Right lobe of liver (tissue), 6 donors: Measurements from ENCODE around the gene SEC62. TPM values are rescaled to one million over a fixed set of nuclear protein-coding genes. Genes with fewer than 3 reads are reported as not detected.

ENCODE experiments used
- ATAC-seq, 4 donors: fragments of 200-7000 bp; cut with Tn5 transposase; one replicate each; pipeline ENCODE4 v1.9.1; 2020; ENCODE audit warnings: mild to moderate bottlenecking in 4 of 4, moderate library complexity in 4 of 4
- DNase-seq, 3 donors: peaks; one replicate each; pipeline ENCODE4 v3.0.0-alpha.2; 2020
- H3K27ac ChIP-seq, 3 donors: fragments of 200-600 bp; one replicate each; pipeline ENCODE4 v1.8.0; 2022
- H3K27me3 ChIP-seq, 2 donors: fragments of 200-600 bp; one replicate each; pipeline ENCODE4 v1.8.0; 2022
- H3K36me3 ChIP-seq, 4 donors: fragments of 200-600 bp; sonication (generic) in 1 of 4; one replicate each; pipeline versions ENCODE4 v1.5.1 to v1.8.0; 2017 to 2022; ENCODE audit warnings: control low read depth in 1 of 4
- H3K4me1 ChIP-seq, 4 donors: fragments of 200-600 bp; sonication (generic) in 1 of 4; one replicate each; pipeline versions ENCODE4 v1.5.1 to v1.8.0; 2017 to 2022; ENCODE audit warnings: control low read depth in 1 of 4
- H3K4me3 ChIP-seq, 3 donors: fragments of 200-600 bp; one replicate each; pipeline ENCODE4 v1.8.0; 2022
- H3K9me3 ChIP-seq, 4 donors: fragments of 200-600 bp; sonication (generic) in 1 of 4; one replicate each; pipeline versions ENCODE4 v1.5.1 to v1.8.0; 2017 to 2022; ENCODE audit warnings: control low read depth in 1 of 4
- POLR2A ChIP-seq: fragments of 450-650 bp; IDR thresholded peaks from one replicate; pipeline ENCODE4 v1.6.1; 2017; ENCODE audit warnings: antibody characterized with exemption, mild to moderate bottlenecking
- WGBS: methylation state at CpG from one replicate; pipeline ENCODE4 v1.1.6; 2018; ENCODE audit warnings: low coverage, low lambda C conversion rate; ENCODE audit not compliant: insufficient coverage; ENCODE audit errors: missing lambda C conversion rate; 5-methylcytosine and 5-hydroxymethylcytosine counted together
- intact Hi-C, 2 donors: fragments of 100-400 bp; cut with DNase I; formaldehyde crosslinking; loops; one replicate each; pipeline versions ENCODE4 v1.11.2 to v1.14.1; 2022
- total RNA-seq, 6 experiments: library from RNA; depleted of rRNA in 2 of 6; stranded (reverse); fragments of >200 nt in 2 of 6; fragmentation: NEBNext Ultra II Directional in 3 of 6; extraction: Animal tissue kit (Norgen Biotek cat#: 25700) in 3 of 6; gene quantifications; one replicate each; pipeline versions ENCODE4 v1.1.0 to v1.2.4, GENCODE V29; 2016 to 2023
- TF ChIP-seq, protein P1 (sequence below), 4 donors: fragments of 200-600 bp in 3 of 4; fragments of 450-650 bp in 1 of 4; IDR thresholded peaks; one replicate each; pipeline versions ENCODE4 v1.5.1 to v1.8.0; 2016 to 2022; ENCODE audit warnings: antibody characterized with exemption in 4 of 4, mild to moderate bottlenecking in 2 of 4
- donor health status: DM: no; HTN: yes; CAD: no.
- donor health status: DM: no; HTN: no; CAD: no.
- donor health status: DM: no; HTN: no; CAD: no.
- donor health status: DM: no; HTN: yes; CAD: no.
- donor health status: DM: no; HTN: yes; CAD: no.

SEC62 gene
- total RNA-seq, 6 experiments from 2014 or later: 38.5 to 133 (median 96.5) TPM

DNA sequence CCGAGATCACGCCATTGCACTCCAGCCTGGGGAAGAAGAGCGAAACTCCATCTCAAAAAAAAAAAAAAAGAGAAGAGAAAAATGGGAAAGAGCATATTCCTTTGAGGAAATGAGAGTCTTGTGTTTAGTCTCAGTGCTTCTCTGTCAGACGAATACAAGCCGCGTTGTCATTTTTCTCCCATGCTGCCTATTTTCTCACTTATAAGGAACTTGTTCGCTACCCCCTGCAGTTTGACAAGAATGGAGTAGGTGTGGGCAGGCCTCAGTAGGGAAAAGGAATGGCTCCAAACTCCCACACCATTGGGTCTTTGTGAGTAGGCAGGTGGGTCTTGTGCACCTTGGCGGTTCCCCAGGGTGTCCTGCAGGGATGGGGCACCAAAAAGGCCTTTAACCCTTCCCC, 77.7 kb downstream of the SEC62 start:
- no peak for TF ChIP-seq POLR2A
- TF ChIP-seq, protein P1, sequence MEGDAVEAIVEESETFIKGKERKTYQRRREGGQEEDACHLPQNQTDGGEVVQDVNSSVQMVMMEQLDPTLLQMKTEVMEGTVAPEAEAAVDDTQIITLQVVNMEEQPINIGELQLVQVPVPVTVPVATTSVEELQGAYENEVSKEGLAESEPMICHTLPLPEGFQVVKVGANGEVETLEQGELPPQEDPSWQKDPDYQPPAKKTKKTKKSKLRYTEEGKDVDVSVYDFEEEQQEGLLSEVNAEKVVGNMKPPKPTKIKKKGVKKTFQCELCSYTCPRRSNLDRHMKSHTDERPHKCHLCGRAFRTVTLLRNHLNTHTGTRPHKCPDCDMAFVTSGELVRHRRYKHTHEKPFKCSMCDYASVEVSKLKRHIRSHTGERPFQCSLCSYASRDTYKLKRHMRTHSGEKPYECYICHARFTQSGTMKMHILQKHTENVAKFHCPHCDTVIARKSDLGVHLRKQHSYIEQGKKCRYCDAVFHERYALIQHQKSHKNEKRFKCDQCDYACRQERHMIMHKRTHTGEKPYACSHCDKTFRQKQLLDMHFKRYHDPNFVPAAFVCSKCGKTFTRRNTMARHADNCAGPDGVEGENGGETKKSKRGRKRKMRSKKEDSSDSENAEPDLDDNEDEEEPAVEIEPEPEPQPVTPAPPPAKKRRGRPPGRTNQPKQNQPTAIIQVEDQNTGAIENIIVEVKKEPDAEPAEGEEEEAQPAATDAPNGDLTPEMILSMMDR (IDR thresholded peaks at IDR 0.05): no peak
- intact Hi-C loops: no loop called here
- no peaks in the 10 kb centered on the region for H3K27me3 ChIP-seq
- H3K36me3 ChIP-seq: no peaks in the 10 kb centered on the region
- ATAC-seq (peak; percentile 14 to 51 (median 30)), DNase-seq (no peak)
- H3K4me1 ChIP-seq: peaks cover 0 to 10% (median 0%) of the 10 kb centered on the region in 4 donors
- H3K9me3 ChIP-seq: no peaks in the 10 kb centered on the region
- peak overlapping the region in 1 of 3 donors; percentile 43 for H3K27ac ChIP-seq
- 69% methylated on average over 8 of the region's 8 CpGs for WGBS
- no peak overlapping the region for H3K4me3 ChIP-seq

DNA sequence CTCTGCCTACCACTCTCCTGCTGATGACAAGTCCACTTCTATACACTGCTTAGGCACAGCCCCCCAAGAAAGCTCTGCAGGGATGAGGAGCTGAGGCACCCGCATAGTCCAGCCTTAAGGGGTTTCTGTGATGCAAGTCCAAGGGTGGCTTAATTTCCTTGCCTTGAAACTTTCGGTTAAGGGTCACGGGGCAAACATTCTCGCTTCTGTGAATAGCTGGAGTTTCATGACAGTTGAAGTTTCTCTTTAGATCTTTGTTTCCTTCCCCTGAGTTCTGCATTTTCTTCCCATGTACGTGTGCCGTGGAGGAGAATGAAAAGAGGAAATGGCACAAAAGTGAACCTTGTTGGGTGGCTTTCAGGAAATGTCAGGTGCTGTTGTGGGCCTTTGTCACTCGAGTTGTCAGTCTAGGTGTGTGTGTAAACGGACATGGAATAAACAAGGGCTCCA, 78.2 kb downstream of the SEC62 start:
- DNase-seq: no peak
- intact Hi-C loops: no loop called here
- H3K4me1 ChIP-seq: peaks cover 0 to 10% (median 0%) of the 10 kb centered on the region in 4 donors
- no peak for TF ChIP-seq POLR2A
- TF ChIP-seq, protein P1 (IDR thresholded peaks at IDR 0.05): no peak
- no peaks in the 10 kb centered on the region for H3K9me3 ChIP-seq
- H3K36me3 ChIP-seq: no peaks in the 10 kb centered on the region
- H3K27me3 ChIP-seq: no peaks in the 10 kb centered on the region
- H3K4me3 ChIP-seq: no peak overlapping the region
- peak overlapping the region in 1 of 3 donors; percentile 43 for H3K27ac ChIP-seq
- 62% methylated on average over 8 of the region's 8 CpGs for WGBS
- peak; percentile 15 to 56 (median 26) for ATAC-seq

DNA sequence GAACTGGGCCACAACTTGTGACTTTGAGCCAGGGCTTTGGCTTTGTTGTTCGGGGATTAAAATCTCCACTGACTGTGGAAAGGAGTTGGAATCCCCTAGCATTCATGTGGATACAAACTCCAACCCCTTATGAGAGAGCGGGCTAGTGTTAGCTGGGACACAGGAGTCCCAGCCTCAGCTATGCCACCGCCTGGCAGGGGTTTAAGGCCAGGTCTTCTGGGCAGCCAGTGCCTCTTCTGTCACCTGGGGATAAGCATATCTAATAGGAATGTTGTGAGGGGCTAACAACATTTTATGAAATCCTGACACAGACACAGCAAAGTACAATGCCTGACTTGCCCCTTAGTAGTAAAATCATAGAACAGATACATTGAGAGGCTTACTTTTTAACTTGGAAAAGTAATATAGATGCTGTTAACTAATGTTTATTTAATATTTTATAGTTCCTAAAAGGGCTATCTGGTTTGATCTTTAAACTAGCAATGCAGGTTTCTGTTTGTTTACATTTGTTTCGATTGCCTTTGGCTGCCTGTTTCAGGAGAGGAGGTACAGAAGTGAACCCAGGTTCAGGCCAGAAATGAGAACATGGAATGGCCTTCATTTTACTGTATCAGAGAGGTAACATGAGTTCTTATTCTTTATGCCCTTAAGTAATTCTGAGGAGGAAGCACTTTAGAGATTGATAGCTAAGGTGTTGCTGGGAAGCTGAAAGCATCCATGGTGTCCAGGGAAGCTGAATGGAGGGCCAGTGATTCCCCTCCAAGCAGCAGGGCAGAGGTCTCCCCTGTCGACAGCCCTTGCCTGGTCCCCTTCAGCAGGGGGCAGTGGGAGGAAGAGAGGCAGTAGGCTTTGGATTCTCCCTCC, 79.9 kb downstream of the SEC62 start:
- 34% methylated on average over 4 of the region's 5 CpGs for WGBS
- DNase-seq: no peak
- H3K36me3 ChIP-seq: no peaks in the 10 kb centered on the region
- H3K27me3 ChIP-seq: no peaks in the 10 kb centered on the region
- peak; percentile 38 to 66 (median 40) for ATAC-seq
- intact Hi-C loops: no loop called here
- no peaks in the 10 kb centered on the region for H3K9me3 ChIP-seq
- H3K4me3 ChIP-seq: no peak overlapping the region
- H3K4me1 ChIP-seq: peaks cover 0 to 10% (median 0%) of the 10 kb centered on the region in 4 donors
- TF ChIP-seq, protein P1 (IDR thresholded peaks at IDR 0.05): no peak
- TF ChIP-seq POLR2A: no peak
- no peak overlapping the region for H3K27ac ChIP-seq

DNA sequence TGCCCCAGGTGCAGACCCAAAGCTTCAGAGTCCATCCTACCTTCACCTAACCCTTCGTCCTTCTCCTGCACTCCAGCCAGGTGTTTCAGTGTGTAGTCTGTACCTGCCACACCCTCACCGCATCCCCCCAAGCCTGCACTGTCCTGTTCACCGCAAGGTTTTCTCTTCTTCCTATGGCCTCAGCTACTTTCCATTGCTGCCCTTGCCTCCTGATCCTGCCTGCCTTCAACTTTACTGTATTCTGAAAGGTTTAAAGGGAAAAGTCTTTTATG, 80.5 kb downstream of the SEC62 start:
- Histone ChIP-seq H3K27ac (no peak overlapping the region), H3K4me1 (peaks cover 0 to 10% (median 0%) of the 10 kb centered on the region in 4 donors)
- ATAC-seq: no peak

More for the DNA sequence above, 80.5 kb downstream of the SEC62 start:
- Histone ChIP-seq H3K27me3 (no peaks in the 10 kb centered on the region), H3K9me3 (no peaks in the 10 kb centered on the region), H3K36me3 (no peaks in the 10 kb centered on the region), H3K4me3 (no peak overlapping the region)
- intact Hi-C loops: no loop called here
- WGBS: 89% methylated on average over 3 of the region's 3 CpGs
- TF ChIP-seq, protein P1 (IDR thresholded peaks at IDR 0.05): no peak
- TF ChIP-seq POLR2A: no peak
- DNase-seq: no peak

Other genes with a start within 250 kb of the SEC62 start
- 100 to 1,000 TPM in 2 of 6 experiments, 1 to 10 TPM in 1, not detected in 3; 1.5 to 127 (median 119) TPM for gene TERC, start 201.7 kb upstream of the SEC62 start, total RNA-seq
- 1 to 10 TPM; 1.1 to 2.3 (median 1.6) TPM for gene ACTRT3, start 197.2 kb upstream of the SEC62 start, total RNA-seq
- gene MYNN, start 193.4 kb upstream of the SEC62 start, total RNA-seq: 1 to 10 TPM; 5.6 to 6.7 (median 5.9) TPM
- not detected for gene LRRIQ4, start 153.9 kb upstream of the SEC62 start, total RNA-seq
- 1 to 10 TPM in 1 of 6 experiments, under 1 TPM in 4, not detected in 1; 0.06 to 1.9 (median 0.60) TPM for gene LRRC34, start 153.9 kb upstream of the SEC62 start, total RNA-seq
- 1 to 10 TPM in 5 of 6 experiments, under 1 TPM in 1; 0.78 to 5.0 (median 2.2) TPM for gene LRRC31, start 96.9 kb upstream of the SEC62 start, total RNA-seq
- gene SAMD7, start 55.2 kb upstream of the SEC62 start, total RNA-seq: not detected
- 1 to 10 TPM; 1.0 to 4.2 (median 1.6) TPM for gene GPR160, start 71.2 kb downstream of the SEC62 start, total RNA-seq
- 10 to 100 TPM; 20.0 to 32.6 (median 23.5) TPM for gene PHC3, start 214.9 kb downstream of the SEC62 start, total RNA-seq